DND-41 (cell line): Measurements from ENCODE around the gene LHX2.

Source experiments
- ATAC-seq: fragments of 200-7000 bp; cut with Tn5 transposase; 3 replicates; pipeline ENCODE4 v1.9.1; 2021; ENCODE audit warnings: low read depth; ENCODE audit not compliant: insufficient read depth
- DNase-seq: peaks from one replicate; pipeline ENCODE4 v3.0.0-alpha.2; 2020
- H2AFZ ChIP-seq: 2 replicates; pipeline ENCODE4 v1.6.0; 2012; ENCODE audit warnings: low read depth, low read length
- H3K27ac ChIP-seq: 2 replicates; pipeline ENCODE4 v1.5.1; 2012; ENCODE audit warnings: low read length, inconsistent platforms
- H3K27me3 ChIP-seq: fragments of 200-600 bp; sonication (generic); 2 replicates; pipeline ENCODE4 v1.6.0; 2012; ENCODE audit warnings: low read length, mild to moderate bottlenecking, inconsistent platforms; ENCODE audit not compliant: insufficient read depth, poor library complexity
- H3K36me3 ChIP-seq: 2 replicates; pipeline ENCODE4 v1.5.1; 2012; ENCODE audit warnings: low read length, inconsistent platforms; ENCODE audit not compliant: insufficient read depth
- H3K4me1 ChIP-seq: 2 replicates; pipeline ENCODE4 v1.5.1; 2012; ENCODE audit warnings: mild to moderate bottlenecking, low read length; ENCODE audit not compliant: insufficient read depth
- H3K4me2 ChIP-seq: 2 replicates; pipeline ENCODE4 v1.6.0; 2012; ENCODE audit warnings: mild to moderate bottlenecking, moderate library complexity, low read length, inconsistent platforms; ENCODE audit not compliant: insufficient read depth
- H3K4me3 ChIP-seq, 2 experiments: fragments of 200-600 bp in 1 of 2; shearing (Covaris generic) in 1 of 2; 2 replicates each; pipeline ENCODE4 v1.5.1; 2012 to 2016; ENCODE audit warnings: inconsistent platforms in 2 of 2, low read length in 2 of 2, mild to moderate bottlenecking in 2 of 2, low read depth in 1 of 2, moderate library complexity in 1 of 2
- H3K79me2 ChIP-seq: 2 replicates; pipeline ENCODE4 v1.6.0; 2012; ENCODE audit warnings: low read length, inconsistent platforms; ENCODE audit not compliant: insufficient read depth
- H3K9ac ChIP-seq: 2 replicates; pipeline ENCODE4 v1.6.0; 2012; ENCODE audit warnings: low read depth, mild to moderate bottlenecking, inconsistent platforms, low read length, moderate library complexity
- H3K9me3 ChIP-seq: 2 replicates; pipeline ENCODE4 v1.5.1; 2012; ENCODE audit warnings: low read length, moderate library complexity, mild to moderate bottlenecking, inconsistent platforms; ENCODE audit not compliant: insufficient read depth, severe bottlenecking
- H4K20me1 ChIP-seq: 2 replicates; pipeline ENCODE4 v1.6.0; 2012; ENCODE audit warnings: low read length; ENCODE audit not compliant: insufficient read depth
- EZH2 ChIP-seq: IDR thresholded peaks from 3 replicates; pipeline ENCODE4 v1.6.1; 2012; ENCODE audit warnings: borderline replicate concordance, low read depth, mild to moderate bottlenecking, moderate library complexity, low read length, inconsistent platforms; ENCODE audit not compliant: severe bottlenecking
- TF ChIP-seq, protein P1 (sequence below): IDR thresholded peaks from 2 replicates; pipeline ENCODE4 v1.5.1; 2012; ENCODE audit warnings: borderline replicate concordance, low read length, moderate library complexity, mild to moderate bottlenecking; ENCODE audit not compliant: poor library complexity, severe bottlenecking; ENCODE audit errors: extremely low read depth

LHX2 gene

GRCh38 chr9:124078641-124079040, 67.1 kb downstream of the LHX2 start:
- no peak for TF ChIP-seq EZH2
- TF ChIP-seq, protein P1, sequence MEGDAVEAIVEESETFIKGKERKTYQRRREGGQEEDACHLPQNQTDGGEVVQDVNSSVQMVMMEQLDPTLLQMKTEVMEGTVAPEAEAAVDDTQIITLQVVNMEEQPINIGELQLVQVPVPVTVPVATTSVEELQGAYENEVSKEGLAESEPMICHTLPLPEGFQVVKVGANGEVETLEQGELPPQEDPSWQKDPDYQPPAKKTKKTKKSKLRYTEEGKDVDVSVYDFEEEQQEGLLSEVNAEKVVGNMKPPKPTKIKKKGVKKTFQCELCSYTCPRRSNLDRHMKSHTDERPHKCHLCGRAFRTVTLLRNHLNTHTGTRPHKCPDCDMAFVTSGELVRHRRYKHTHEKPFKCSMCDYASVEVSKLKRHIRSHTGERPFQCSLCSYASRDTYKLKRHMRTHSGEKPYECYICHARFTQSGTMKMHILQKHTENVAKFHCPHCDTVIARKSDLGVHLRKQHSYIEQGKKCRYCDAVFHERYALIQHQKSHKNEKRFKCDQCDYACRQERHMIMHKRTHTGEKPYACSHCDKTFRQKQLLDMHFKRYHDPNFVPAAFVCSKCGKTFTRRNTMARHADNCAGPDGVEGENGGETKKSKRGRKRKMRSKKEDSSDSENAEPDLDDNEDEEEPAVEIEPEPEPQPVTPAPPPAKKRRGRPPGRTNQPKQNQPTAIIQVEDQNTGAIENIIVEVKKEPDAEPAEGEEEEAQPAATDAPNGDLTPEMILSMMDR = no peak
- Histone ChIP-seq H3K9me3 (no peaks in the 10 kb centered on the region), H3K27ac (no peak overlapping the region), H3K36me3 (no peaks in the 10 kb centered on the region), H3K79me2 (no peaks in the 10 kb centered on the region), H2AFZ (no peak overlapping the region), H4K20me1 (no peaks in the 10 kb centered on the region), H3K9ac (no peak overlapping the region), H3K4me1 (no peaks in the 10 kb centered on the region), H3K4me3 (no peak overlapping the region), H3K27me3 (peaks cover 8% of the 10 kb centered on the region), H3K4me2 (no peak overlapping the region)
- DNase-seq = no peak
- ATAC-seq = no peak

DNA sequence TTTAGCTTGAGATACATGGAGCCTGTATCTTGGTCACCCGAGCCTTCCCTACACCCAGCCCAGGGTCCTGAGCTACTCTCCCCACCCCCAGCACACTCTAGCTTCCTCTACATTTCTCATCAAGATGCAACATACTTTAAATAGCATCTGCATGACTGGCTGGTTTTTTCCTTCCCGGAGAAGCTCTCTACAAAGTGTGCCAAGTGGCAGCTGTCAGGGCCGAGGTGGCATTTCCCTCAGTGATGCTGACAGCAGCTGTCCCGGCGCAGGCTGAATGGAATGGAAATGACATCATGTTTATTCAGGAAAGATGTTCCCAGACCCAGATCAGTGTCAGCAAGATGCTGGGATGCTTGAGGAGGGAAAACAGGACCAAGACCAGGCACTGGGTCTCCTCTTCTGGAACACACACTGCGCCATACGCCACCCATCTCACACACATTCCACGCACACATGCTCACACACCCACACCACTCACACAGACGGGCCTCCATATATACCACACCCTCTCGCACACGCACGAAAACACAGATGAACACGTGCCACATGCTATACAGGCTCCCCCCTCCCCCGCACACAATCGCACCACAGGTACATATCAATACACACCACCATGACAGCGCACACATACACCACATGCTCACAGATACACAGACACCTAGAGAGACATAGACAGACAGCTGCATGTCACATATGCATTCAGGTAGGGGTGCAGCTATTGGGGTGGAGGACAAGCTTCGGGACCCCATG, 67.8 kb downstream of the LHX2 start:
- ATAC-seq (no peak), DNase-seq (no peak)
- Histone ChIP-seq H3K79me2 (no peaks in the 10 kb centered on the region), H3K4me1 (no peaks in the 10 kb centered on the region), H3K27ac (no peak overlapping the region), H3K27me3 (peaks cover 8% of the 10 kb centered on the region), H3K4me3 (no peak overlapping the region), H3K36me3 (no peaks in the 10 kb centered on the region), H4K20me1 (no peaks in the 10 kb centered on the region), H2AFZ (no peak overlapping the region), H3K9me3 (no peaks in the 10 kb centered on the region), H3K9ac (no peak overlapping the region), H3K4me2 (no peak overlapping the region)
- TF ChIP-seq EZH2 = no peak
- TF ChIP-seq, protein P1 = no peak

DNA sequence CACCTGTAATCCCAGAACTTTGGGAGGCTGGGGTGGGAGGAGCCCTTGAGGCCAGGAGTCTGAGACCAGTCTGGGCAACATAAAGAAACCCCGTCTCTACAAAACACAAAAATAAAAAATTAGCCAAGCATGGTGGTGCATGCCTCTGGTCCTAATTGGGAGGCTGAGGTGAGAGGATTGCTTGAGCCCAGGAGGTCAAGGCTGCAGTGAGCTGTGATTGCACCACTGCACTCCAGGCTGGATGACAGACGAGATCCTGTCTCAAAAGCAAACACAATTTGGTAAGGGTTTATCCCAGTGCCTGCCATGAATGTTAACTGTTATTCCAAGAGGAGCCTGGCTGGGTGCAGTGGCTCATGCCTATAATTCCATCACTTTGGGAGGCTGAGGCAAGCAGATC, 71.1 kb downstream of the LHX2 start:
- ATAC-seq (no peak), DNase-seq (no peak)
- Histone ChIP-seq H3K9ac (no peak overlapping the region), H3K27ac (no peak overlapping the region), H4K20me1 (no peaks in the 10 kb centered on the region), H3K4me2 (no peak overlapping the region), H3K79me2 (no peaks in the 10 kb centered on the region), H3K4me3 (no peak overlapping the region), H3K9me3 (no peaks in the 10 kb centered on the region), H3K4me1 (no peaks in the 10 kb centered on the region), H3K27me3 (peaks cover 3% of the 10 kb centered on the region), H2AFZ (no peak overlapping the region), H3K36me3 (no peaks in the 10 kb centered on the region)
- no peak for TF ChIP-seq EZH2
- TF ChIP-seq, protein P1 = no peak
